GM10266 (cell line): Measurements from ENCODE around the gene HIVEP1.

Experiments used
- DNase-seq: peaks from one replicate; pipeline ENCODE4 v3.0.0; 2012; ENCODE audit errors: extremely low spot score
- TF ChIP-seq, protein P1 (sequence below): IDR thresholded peaks from 2 replicates; pipeline ENCODE4 v1.5.1; 2012; ENCODE audit warnings: mild to moderate bottlenecking, low read depth; ENCODE audit not compliant: control insufficient read depth, insufficient read depth; ENCODE audit errors: missing control alignments

HIVEP1 gene

GRCh38 chr6:12096342-12096741 lies 84.2 kb downstream of the HIVEP1 start:
- no peak for DNase-seq
- TF ChIP-seq, protein P1, sequence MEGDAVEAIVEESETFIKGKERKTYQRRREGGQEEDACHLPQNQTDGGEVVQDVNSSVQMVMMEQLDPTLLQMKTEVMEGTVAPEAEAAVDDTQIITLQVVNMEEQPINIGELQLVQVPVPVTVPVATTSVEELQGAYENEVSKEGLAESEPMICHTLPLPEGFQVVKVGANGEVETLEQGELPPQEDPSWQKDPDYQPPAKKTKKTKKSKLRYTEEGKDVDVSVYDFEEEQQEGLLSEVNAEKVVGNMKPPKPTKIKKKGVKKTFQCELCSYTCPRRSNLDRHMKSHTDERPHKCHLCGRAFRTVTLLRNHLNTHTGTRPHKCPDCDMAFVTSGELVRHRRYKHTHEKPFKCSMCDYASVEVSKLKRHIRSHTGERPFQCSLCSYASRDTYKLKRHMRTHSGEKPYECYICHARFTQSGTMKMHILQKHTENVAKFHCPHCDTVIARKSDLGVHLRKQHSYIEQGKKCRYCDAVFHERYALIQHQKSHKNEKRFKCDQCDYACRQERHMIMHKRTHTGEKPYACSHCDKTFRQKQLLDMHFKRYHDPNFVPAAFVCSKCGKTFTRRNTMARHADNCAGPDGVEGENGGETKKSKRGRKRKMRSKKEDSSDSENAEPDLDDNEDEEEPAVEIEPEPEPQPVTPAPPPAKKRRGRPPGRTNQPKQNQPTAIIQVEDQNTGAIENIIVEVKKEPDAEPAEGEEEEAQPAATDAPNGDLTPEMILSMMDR, result no peak

DNA sequence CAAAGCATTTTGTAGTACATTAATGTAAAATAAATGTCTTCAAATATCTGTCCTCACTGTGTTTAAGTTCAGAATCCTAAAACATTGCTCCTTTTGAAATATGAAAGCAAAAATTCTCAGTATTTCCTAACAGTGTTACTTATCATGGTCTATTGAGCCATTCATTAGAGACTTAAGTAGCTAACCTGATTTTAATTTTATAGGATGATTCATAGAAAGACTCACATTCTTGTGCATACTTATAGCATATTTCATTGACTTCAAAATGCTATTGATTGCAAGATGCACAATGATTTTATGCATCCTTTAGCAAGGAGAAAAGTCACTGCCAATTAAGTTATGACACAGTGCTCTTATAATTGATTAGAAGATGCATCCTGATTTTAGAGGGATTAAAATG lies 85.7 kb downstream of the HIVEP1 start:
- TF ChIP-seq, protein P1, result no peak
- DNase-seq, result no peak

DNA sequence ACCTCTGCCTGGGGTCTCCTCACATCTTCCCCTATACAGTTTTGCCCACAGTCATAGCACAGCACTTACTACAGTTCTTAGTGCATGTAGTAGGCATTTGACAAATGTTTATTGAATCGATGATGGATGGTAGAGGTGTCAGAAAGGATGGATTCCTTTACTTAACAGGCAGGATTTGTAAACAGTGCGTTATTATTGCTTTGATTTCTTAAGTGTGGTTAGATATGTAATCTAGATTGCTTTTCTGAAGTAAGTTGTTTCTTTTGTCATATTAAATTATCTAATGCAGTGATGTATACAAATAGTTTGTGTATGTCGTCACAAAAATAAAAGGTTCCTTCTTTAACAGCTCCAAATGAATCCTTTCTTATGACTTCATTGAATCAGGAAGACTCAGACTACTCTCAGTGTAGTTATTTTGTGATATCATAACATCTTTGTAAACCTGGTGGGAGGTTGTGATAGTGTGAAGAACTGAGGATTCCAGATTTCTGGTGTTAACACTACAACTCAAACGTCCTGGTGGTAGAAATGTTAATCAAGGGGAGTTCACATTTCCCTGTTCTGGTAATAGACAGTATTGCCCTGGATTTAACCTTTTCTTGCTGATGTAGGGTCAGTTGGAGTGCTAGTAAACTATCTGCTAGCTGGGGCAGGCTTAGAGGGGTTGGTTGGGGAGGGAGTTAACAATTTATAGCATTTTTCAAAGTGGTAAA lies 87.7 kb downstream of the HIVEP1 start:
- no peak for DNase-seq
- TF ChIP-seq, protein P1, result no peak

- TF ChIP-seq, protein P1, result no peak
- no peak for DNase-seq
Observed at GRCh38 chr6:12101048-12101447, 88.9 kb downstream of the HIVEP1 start.

DNA sequence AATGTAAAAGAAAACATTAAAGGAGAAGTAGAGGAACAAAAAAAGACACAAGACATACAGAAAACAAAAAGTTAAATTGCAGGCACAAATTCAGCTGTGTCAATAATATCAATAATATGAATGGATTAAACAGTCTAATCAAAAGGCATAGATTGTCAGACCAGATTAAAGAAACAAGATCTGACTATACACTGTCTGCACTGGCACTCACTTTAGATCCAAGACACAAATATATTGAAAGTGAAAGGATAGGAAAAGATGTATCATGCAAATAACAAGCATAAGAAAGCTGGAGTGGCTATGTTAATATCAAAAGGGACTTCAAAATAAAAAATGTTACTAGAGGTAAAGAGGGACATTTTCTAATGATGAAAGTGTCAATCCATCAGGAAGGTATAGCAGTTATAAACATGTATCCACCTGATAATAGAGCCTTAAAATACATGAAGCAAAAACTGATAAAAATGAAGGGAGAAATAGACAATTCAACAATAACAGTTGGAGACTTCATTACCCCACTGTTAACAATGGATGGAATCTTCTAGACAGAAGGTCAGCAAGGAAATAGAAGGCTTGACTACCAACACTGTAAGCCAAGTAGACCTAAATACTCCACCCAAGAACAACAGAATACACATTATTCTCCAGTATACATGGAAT lies 89.7 kb downstream of the HIVEP1 start:
- no peak for DNase-seq
- TF ChIP-seq, protein P1, result no peak

DNA sequence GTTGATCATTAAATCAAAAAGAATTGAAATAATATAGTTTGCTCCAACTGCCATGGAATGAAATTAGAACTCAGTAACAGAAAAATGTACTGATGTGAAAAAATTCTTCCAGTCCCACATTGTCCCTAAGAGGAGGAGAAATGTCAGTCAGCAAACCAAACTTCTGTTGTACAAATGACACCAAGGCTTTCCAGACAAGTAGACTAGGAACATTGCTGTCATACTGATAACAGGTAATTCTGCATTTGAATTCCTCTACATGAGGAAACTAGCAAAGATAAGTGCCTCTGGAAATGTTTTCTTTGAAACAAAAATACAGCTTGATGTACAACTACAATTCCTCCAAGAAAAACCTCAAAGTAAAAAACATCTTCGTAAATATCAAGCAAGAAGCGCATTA lies 90.2 kb downstream of the HIVEP1 start:
- DNase-seq, result no peak
- TF ChIP-seq, protein P1, result no peak

GRCh38 chr6:12103158-12103557 lies 91.0 kb downstream of the HIVEP1 start:
- TF ChIP-seq, protein P1, result no peak
- no peak for DNase-seq
